ENCODE data around the gene ATP6V0A1. TPM values are rescaled to one million over a fixed set of nuclear protein-coding genes. Genes with fewer than 3 reads are reported as not detected.
"Not testable (repeated sequence)": the region's sequence is repeated elsewhere in the genome, so short reads cannot be mapped to it uniquely, and the experiment has no call there.

The ATP6V0A1 gene
- 26.9 and 27.5 TPM in 2 replicates for polyA plus RNA-seq (2014; cell fraction: cytosol; rRNA removed)
- polyA plus RNA-seq (2014; cell fraction: nucleus; rRNA removed): 49.7 and 84.7 TPM in 2 replicates

GRCh38 chr17:42458497-42459255 is at the start of gene ATP6V0A1:
Gene ATP6V0A1 (plus strand): TSS chr17:42458878. CDS start chr17:42460895, 2,017 bp downstream.
- peak; percentile 93 for DNase-seq (ENCODE audit: low spot score)

GRCh38 chr17:42409523-42410318 is 49.0 kb upstream of the ATP6V0A1 start:
- DNase-seq (ENCODE audit: low spot score): no peak

- no peak for DNase-seq (ENCODE audit: low spot score)
Measured at GRCh38 chr17:42410319-42410685, 48.4 kb upstream of the ATP6V0A1 start.

GRCh38 chr17:42411361-42411760 is 47.3 kb upstream of the ATP6V0A1 start:
- DNase-seq (ENCODE audit: low spot score): no peak

GRCh38 chr17:42411905-42412679 is 46.6 kb upstream of the ATP6V0A1 start:
- no peak for DNase-seq (ENCODE audit: low spot score)

- DNase-seq (ENCODE audit: low spot score): no peak
Measured at GRCh38 chr17:42413464-42414040, 45.1 kb upstream of the ATP6V0A1 start.

- DNase-seq (ENCODE audit: low spot score): no peak
Measured at GRCh38 chr17:42414704-42415409, 43.8 kb upstream of the ATP6V0A1 start.

- not testable (repeated sequence) for DNase-seq (ENCODE audit: low spot score)
Measured at GRCh38 chr17:42417981-42418380, 40.7 kb upstream of the ATP6V0A1 start.

GRCh38 chr17:42421136-42421506 is 37.6 kb upstream of the ATP6V0A1 start:
- DNase-seq (ENCODE audit: low spot score): no peak

- no peak for DNase-seq (ENCODE audit: low spot score)
Measured at GRCh38 chr17:42421507-42422338, 37.0 kb upstream of the ATP6V0A1 start.

- no peak for DNase-seq (ENCODE audit: low spot score)
Measured at GRCh38 chr17:42422412-42422957, 36.2 kb upstream of the ATP6V0A1 start.

- no peak for DNase-seq (ENCODE audit: low spot score)
Measured at GRCh38 chr17:42422958-42423712, 35.5 kb upstream of the ATP6V0A1 start, which contains the start of gene CAVIN1. Gene CAVIN1 (minus strand): TSS chr17:42423256. CDS start chr17:42423097, 159 bp downstream.

GRCh38 chr17:42423766-42424165 is 34.9 kb upstream of the ATP6V0A1 start:
- DNase-seq (ENCODE audit: low spot score): no peak

- no peak for DNase-seq (ENCODE audit: low spot score)
Measured at GRCh38 chr17:42424991-42425610, 33.6 kb upstream of the ATP6V0A1 start.

- DNase-seq (ENCODE audit: low spot score): peak; percentile 56
Measured at GRCh38 chr17:42428141-42428944, 30.3 kb upstream of the ATP6V0A1 start.

GRCh38 chr17:42429726-42430447 is 28.8 kb upstream of the ATP6V0A1 start:
- DNase-seq (ENCODE audit: low spot score): no peak

- no peak for DNase-seq (ENCODE audit: low spot score)
Measured at GRCh38 chr17:42431758-42432161, 26.9 kb upstream of the ATP6V0A1 start.
